Common myeloid progenitor, CD34-positive (primary cell): ENCODE data around the gene KNDC1.

Experiments used
- CTCF ChIA-PET: fragments of 350-600 bp; sonication (Branson Sonifier 250); formaldehyde crosslinking; loops from one replicate; lab custom pipeline; 2021; ENCODE audit warnings: antibody characterized with exemption; lab: Charles Lee
- POLR2A ChIA-PET: fragments of 350-600 bp; sonication (Branson Sonifier 250); formaldehyde crosslinking; loops from one replicate; lab custom pipeline; 2021; ENCODE audit warnings: antibody characterized with exemption; lab: Charles Lee
- DNase-seq, 3 donors: peaks; one replicate each; pipeline versions ENCODE4 v3.0.0 to v3.0.0-alpha.2; 2013
- H3K27ac ChIP-seq, 2 experiments: 1 replicate in 1 of 2; 2 replicates in 1 of 2; pipeline ENCODE4 v1.7.0; 2013; ENCODE audit warnings: inconsistent platforms in 2 of 2, low read length in 2 of 2, mild to moderate bottlenecking in 2 of 2, low read depth in 1 of 2, moderate library complexity in 1 of 2; ENCODE audit not compliant: severe bottlenecking in 2 of 2, insufficient read depth in 1 of 2, poor library complexity in 1 of 2
- H3K27me3 ChIP-seq, 5 experiments: replicated peaks in 2 of 5; 1 replicate in 3 of 5; 2 replicates in 2 of 5; pipeline versions ENCODE4 v1.6.1 to v1.7.0; 2013; ENCODE audit warnings: low read length in 4 of 5, mild to moderate bottlenecking in 2 of 5, moderate library complexity in 2 of 5, inconsistent platforms in 1 of 5; ENCODE audit not compliant: insufficient read depth in 5 of 5, control insufficient read depth in 4 of 5
- H3K36me3 ChIP-seq, 4 experiments: 1 replicate in 2 of 4; 2 replicates in 2 of 4; pipeline versions ENCODE4 v1.6.1 to v1.7.0; 2013; ENCODE audit warnings: low read length in 3 of 4, control low read depth in 1 of 4, mild to moderate bottlenecking in 1 of 4; ENCODE audit not compliant: control insufficient read depth in 4 of 4, insufficient read depth in 4 of 4
- H3K4me1 ChIP-seq, 4 experiments: 1 replicate in 3 of 4; 2 replicates in 1 of 4; pipeline versions ENCODE4 v1.6.1 to v1.7.1; 2013; ENCODE audit warnings: low read length in 3 of 4, mild to moderate bottlenecking in 3 of 4, control low read depth in 1 of 4, inconsistent platforms in 1 of 4, moderate library complexity in 1 of 4; ENCODE audit not compliant: control insufficient read depth in 4 of 4, insufficient read depth in 4 of 4; ENCODE audit errors: control extremely low read depth in 1 of 4
- H3K4me3 ChIP-seq, 7 experiments: 1 replicate in 4 of 7; 2 replicates in 3 of 7; pipeline versions ENCODE4 v1.5.1 to v1.7.0; 2013; ENCODE audit warnings: mild to moderate bottlenecking in 7 of 7, low read length in 6 of 7, moderate library complexity in 6 of 7, inconsistent platforms in 2 of 7, low read depth in 2 of 7, control low read depth in 1 of 7; ENCODE audit not compliant: insufficient read depth in 4 of 7, control insufficient read depth in 1 of 7; ENCODE audit errors: extremely low read depth in 1 of 7
- H3K9me3 ChIP-seq, 5 experiments: 1 replicate in 4 of 5; 2 replicates in 1 of 5; pipeline versions ENCODE4 v1.6.1 to v1.7.1; 2013; ENCODE audit warnings: low read length in 4 of 5, mild to moderate bottlenecking in 2 of 5, inconsistent platforms in 1 of 5, low read depth in 1 of 5, moderate library complexity in 1 of 5; ENCODE audit not compliant: control insufficient read depth in 4 of 5, insufficient read depth in 2 of 5; ENCODE audit errors: control extremely low read depth in 1 of 5
- WGBS: methylation state at CpG from one replicate; pipeline ENCODE4 v1.1.5; 2013; ENCODE audit not compliant: insufficient coverage; 5-methylcytosine and 5-hydroxymethylcytosine counted together

KNDC1 gene

GRCh38 chr10:133189726-133190125 is 29.7 kb downstream of the KNDC1 start:
- no peak overlapping the region for H3K4me3 ChIP-seq
- no peak for DNase-seq
- ChIA-PET CTCF (no interaction called here), POLR2A (no interaction called here)
- peaks cover 0 to 13% (median 2%) of the 10 kb centered on the region in 5 experiments for H3K27me3 ChIP-seq
- H3K9me3 ChIP-seq: peaks cover 0 to 11% (median 3%) of the 10 kb centered on the region in 5 experiments
- H3K36me3 ChIP-seq: no peaks in the 10 kb centered on the region
- H3K27ac ChIP-seq: no peak overlapping the region
- WGBS: 98% methylated on average over 10 of the region's 14 CpGs
- no peaks in the 10 kb centered on the region for H3K4me1 ChIP-seq

- Histone ChIP-seq H3K9me3 (peaks cover 0 to 13% (median 3%) of the 10 kb centered on the region in 5 experiments), H3K4me3 (no peak overlapping the region), H3K36me3 (no peaks in the 10 kb centered on the region), H3K4me1 (no peaks in the 10 kb centered on the region), H3K27me3 (peaks cover 0 to 13% (median 2%) of the 10 kb centered on the region in 5 experiments), H3K27ac (no peak overlapping the region)
- 98% methylated on average over 9 of the region's 10 CpGs for WGBS
- POLR2A ChIA-PET: no interaction called here
- CTCF ChIA-PET: no interaction called here
- no peak for DNase-seq
Observed at GRCh38 chr10:133190225-133190624, 30.2 kb downstream of the KNDC1 start.

DNA sequence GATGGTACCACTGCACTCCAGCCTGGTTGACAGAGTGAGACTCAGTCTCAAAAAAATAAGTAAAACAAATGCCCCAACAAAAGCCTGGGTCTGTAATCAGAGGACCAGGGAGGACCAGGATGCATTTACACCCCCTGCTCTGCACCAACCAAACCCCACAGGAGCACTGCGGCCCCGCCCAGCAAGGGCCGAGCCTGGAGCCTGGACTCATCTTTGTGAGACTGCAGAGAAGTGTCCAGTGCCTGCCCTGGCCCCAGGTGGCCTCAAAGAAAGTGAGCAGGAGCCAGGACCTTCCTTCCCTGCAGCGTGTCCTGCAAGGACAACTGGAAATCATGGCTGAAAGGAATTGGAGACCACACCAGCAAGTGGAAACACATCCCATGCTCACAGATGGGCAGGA is 31.6 kb downstream of the KNDC1 start:
- H3K9me3 ChIP-seq: peaks cover 0 to 13% (median 3%) of the 10 kb centered on the region in 5 experiments
- ChIA-PET POLR2A (interaction anchor here (0.7 kb wide), 1 partner anchor 75 kb away, joined by 3 read pairs; no protein-coding TSS in a partner anchor), CTCF (no interaction called here)
- no peak overlapping the region for H3K27ac ChIP-seq
- peaks cover 0 to 13% (median 2%) of the 10 kb centered on the region in 5 experiments for H3K27me3 ChIP-seq
- H3K36me3 ChIP-seq: no peaks in the 10 kb centered on the region
- H3K4me1 ChIP-seq: no peaks in the 10 kb centered on the region
- H3K4me3 ChIP-seq: no peak overlapping the region
- WGBS: 92% methylated on average over 4 of the region's 4 CpGs
- DNase-seq: no peak

- no CpG with 5 or more reads among the region's 4 CpGs for WGBS
- CTCF ChIA-PET: interaction anchor here (0.7 kb wide), 1 partner anchor 1294 kb away, joined by 3 read pairs; no protein-coding TSS in a partner anchor
Observed at GRCh38 chr10:133194151-133194550, 34.1 kb downstream of the KNDC1 start.

DNA sequence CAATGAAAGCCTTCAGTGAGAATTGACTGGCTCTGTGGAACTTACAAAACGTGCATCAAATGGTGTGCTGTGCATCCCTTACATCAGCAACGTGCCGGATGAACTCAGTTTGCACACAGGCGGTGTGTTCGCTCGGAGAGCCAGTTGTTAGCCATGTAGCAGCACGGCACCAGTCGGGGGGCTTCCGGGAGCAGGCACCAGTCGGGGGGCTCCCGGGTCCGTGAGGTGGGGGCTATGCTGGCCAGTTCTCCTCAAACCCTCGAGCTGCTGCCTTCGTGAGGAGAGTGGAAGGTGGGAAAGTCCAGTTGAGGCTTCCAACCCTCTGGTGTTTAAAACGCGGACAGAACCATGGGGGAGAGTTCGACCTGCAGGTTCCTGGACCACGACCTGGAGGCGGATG is 35.1 kb downstream of the KNDC1 start:
- no peaks in the 10 kb centered on the region for H3K36me3 ChIP-seq
- DNase-seq: no peak
- POLR2A ChIA-PET: no interaction called here
- no peak overlapping the region for H3K4me3 ChIP-seq
- H3K4me1 ChIP-seq: no peaks in the 10 kb centered on the region
- CTCF ChIA-PET: no interaction called here
- H3K9me3 ChIP-seq: peaks cover 0 to 13% (median 3%) of the 10 kb centered on the region in 5 experiments
- 94% methylated on average over 19 of the region's 19 CpGs for WGBS
- H3K27ac ChIP-seq: no peak overlapping the region
- H3K27me3 ChIP-seq: peaks cover 0 to 12% (median 2%) of the 10 kb centered on the region in 5 experiments

More at GRCh38 chr10:133194151-133194550, 34.1 kb downstream of the KNDC1 start:
- H3K9me3 ChIP-seq: peaks cover 0 to 13% (median 3%) of the 10 kb centered on the region in 5 experiments
- H3K27me3 ChIP-seq: peaks cover 0 to 13% (median 2%) of the 10 kb centered on the region in 5 experiments
- no peak overlapping the region for H3K4me3 ChIP-seq
- no peak for DNase-seq
- no peaks in the 10 kb centered on the region for H3K36me3 ChIP-seq
- POLR2A ChIA-PET: no interaction called here
- H3K27ac ChIP-seq: no peak overlapping the region
- H3K4me1 ChIP-seq: no peaks in the 10 kb centered on the region

- ChIA-PET CTCF (no interaction called here), POLR2A (no interaction called here)
- H3K4me3 ChIP-seq: no peak overlapping the region
- no peak for DNase-seq
- 99% methylated on average over 23 of the region's 23 CpGs for WGBS
- peaks cover 0 to 13% (median 3%) of the 10 kb centered on the region in 5 experiments for H3K9me3 ChIP-seq
- H3K27me3 ChIP-seq: peaks cover 0 to 9% (median 1%) of the 10 kb centered on the region in 5 experiments
- H3K4me1 ChIP-seq: no peaks in the 10 kb centered on the region
- no peaks in the 10 kb centered on the region for H3K36me3 ChIP-seq
- no peak overlapping the region for H3K27ac ChIP-seq
Observed at GRCh38 chr10:133195611-133196010, 35.6 kb downstream of the KNDC1 start.

DNA sequence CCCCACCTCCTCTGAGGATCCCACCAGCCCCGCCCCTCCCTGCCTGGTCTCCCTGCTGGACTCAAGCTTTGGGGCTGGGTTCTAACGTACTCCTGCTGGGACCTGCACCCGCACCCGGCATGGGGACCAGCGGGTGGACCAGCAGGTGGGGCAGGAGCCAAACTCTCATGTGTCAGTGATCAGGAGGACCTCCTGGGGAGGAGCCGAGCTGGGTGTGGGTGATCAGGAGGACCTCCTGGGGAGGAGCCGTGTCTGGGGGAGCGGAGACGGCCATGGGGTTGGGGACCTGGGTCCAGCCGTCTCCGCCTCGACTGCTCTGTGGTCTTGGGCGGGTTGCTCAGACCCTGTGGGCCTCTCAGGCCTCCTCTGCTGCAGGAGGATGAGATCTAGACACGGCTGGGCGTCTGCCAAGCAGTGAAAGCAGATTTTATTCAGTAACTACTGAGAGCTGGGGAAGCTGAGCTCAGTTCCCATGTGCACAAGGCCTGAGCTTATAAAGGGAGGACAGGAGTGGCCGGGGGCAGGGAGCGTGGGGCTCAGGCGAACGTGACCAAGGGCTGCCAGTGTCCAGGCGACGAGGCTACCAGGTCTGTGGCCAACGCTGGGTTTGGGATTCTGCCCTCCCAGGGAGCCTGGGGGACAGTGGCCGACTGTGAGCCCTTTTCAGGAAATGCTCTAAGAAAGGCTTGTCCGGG is 36.3 kb downstream of the KNDC1 start:
- 85% methylated on average over 23 of the region's 24 CpGs for WGBS
- no peak for DNase-seq
- peaks cover 0 to 13% (median 3%) of the 10 kb centered on the region in 5 experiments for H3K9me3 ChIP-seq
- peaks cover 0 to 8% (median 0%) of the 10 kb centered on the region in 5 experiments for H3K27me3 ChIP-seq
- no peaks in the 10 kb centered on the region for H3K36me3 ChIP-seq
- no peak overlapping the region for H3K27ac ChIP-seq
- no peak overlapping the region for H3K4me3 ChIP-seq
- CTCF ChIA-PET: interaction anchor here (1.3 to 1.6 kb wide), 2 partner anchors 9 to 165 kb away, joined by 3 to 5 read pairs; no protein-coding TSS in a partner anchor
- POLR2A ChIA-PET: no interaction called here
- no peaks in the 10 kb centered on the region for H3K4me1 ChIP-seq
